Chondrocyte (in vitro differentiated cells): ENCODE data around the gene XRCC5. TPM values are rescaled to one million over a fixed set of nuclear protein-coding genes. Genes with fewer than 3 reads are reported as not detected.

Source experiments
- DNase-seq: peaks from one replicate; pipeline ENCODE4 v3.0.0; 2021; ENCODE audit warnings: mixed read lengths, low spot score
- H3K27ac Mint-ChIP-seq: one replicate; pipeline ENCODE4 v1.8.0; 2021; ENCODE audit warnings: mild to moderate bottlenecking, moderate library complexity, mixed read lengths; ENCODE audit not compliant: unreplicated experiment
- H3K27me3 Mint-ChIP-seq: 2 replicates; pipeline ENCODE4 v1.8.0; 2021; ENCODE audit warnings: low read depth, mixed read lengths
- H3K36me3 Mint-ChIP-seq: 2 replicates; pipeline ENCODE4 v1.8.0; 2021; ENCODE audit warnings: low read depth, mixed read lengths
- H3K4me1 Mint-ChIP-seq: 2 replicates; pipeline ENCODE4 v1.8.0; 2021; ENCODE audit warnings: low read depth, mild to moderate bottlenecking, mixed read lengths
- H3K4me3 Mint-ChIP-seq: one replicate; pipeline ENCODE4 v1.8.0; 2021; ENCODE audit warnings: mild to moderate bottlenecking, moderate library complexity, mixed read lengths; ENCODE audit not compliant: unreplicated experiment
- H3K9me3 Mint-ChIP-seq: 2 replicates; pipeline ENCODE4 v1.8.0; 2021; ENCODE audit warnings: low read depth, mixed read lengths
- CTCF ChIP-seq: fragments of 200-600 bp; sonication (generic); IDR thresholded peaks from 2 replicates; pipeline ENCODE4 v1.5.0; 2021; ENCODE audit warnings: antibody characterized with exemption, mild to moderate bottlenecking, moderate library complexity
- total RNA-seq: library from RNA; stranded (reverse); gene quantifications from 3 replicates; pipeline ENCODE4 v1.2.1, GENCODE V29; 2021

XRCC5 gene
- total RNA-seq, 1 donor from 2014 or later, result 154 TPM

GRCh38 chr2:216101109-216101508, 8.0 kb upstream of the XRCC5 start:
- no peak for DNase-seq
- no peaks in the 10 kb centered on the region for H3K9me3 Mint-ChIP-seq
- H3K4me3 Mint-ChIP-seq, result no peak overlapping the region
- no peak for TF ChIP-seq CTCF
- H3K27ac Mint-ChIP-seq, result no peak overlapping the region
- peaks cover 1% of the 10 kb centered on the region for H3K27me3 Mint-ChIP-seq
- H3K4me1 Mint-ChIP-seq, result no peaks in the 10 kb centered on the region
- H3K36me3 Mint-ChIP-seq, result no peaks in the 10 kb centered on the region

GRCh38 chr2:216103213-216103612, 5.9 kb upstream of the XRCC5 start:
- Mint-ChIP-seq H3K4me1 (peaks cover 9% of the 10 kb centered on the region), H3K9me3 (no peaks in the 10 kb centered on the region), H3K27ac (no peak overlapping the region), H3K4me3 (no peak overlapping the region), H3K36me3 (no peaks in the 10 kb centered on the region), H3K27me3 (peaks cover 1% of the 10 kb centered on the region)
- no peak for TF ChIP-seq CTCF
- DNase-seq, result no peak

DNA sequence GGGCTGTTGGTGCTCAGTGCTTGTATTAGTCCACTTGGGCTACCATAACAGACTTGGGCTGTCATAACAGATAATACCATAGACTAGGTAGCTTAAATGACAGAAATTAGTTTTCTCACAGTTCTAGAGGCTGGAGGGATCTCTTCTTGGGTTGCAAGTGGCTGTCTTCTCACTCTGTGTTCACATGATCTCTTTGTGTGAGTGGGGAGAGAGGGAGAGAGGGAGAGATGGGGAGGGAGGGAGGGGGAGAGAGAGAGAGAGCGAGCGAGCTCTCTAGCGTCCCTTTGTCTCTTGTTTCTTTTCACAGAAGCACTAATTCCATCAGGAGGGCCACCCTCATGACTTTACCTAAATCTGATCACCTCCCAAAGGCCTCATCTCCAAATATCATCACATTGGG, 4.5 kb upstream of the XRCC5 start:
- Mint-ChIP-seq H3K36me3 (no peaks in the 10 kb centered on the region), H3K4me3 (no peak overlapping the region), H3K4me1 (peaks cover 18% of the 10 kb centered on the region), H3K9me3 (no peaks in the 10 kb centered on the region), H3K27ac (no peak overlapping the region), H3K27me3 (peaks cover 1% of the 10 kb centered on the region)
- no peak for TF ChIP-seq CTCF
- no peak for DNase-seq

GRCh38 chr2:216107320-216107719, 1.8 kb upstream of the XRCC5 start:
- no peak overlapping the region for H3K27ac Mint-ChIP-seq
- peak overlapping the region; percentile 45 for H3K4me3 Mint-ChIP-seq
- no peak for TF ChIP-seq CTCF
- DNase-seq, result no peak
- H3K27me3 Mint-ChIP-seq, result peaks cover 1% of the 10 kb centered on the region
- H3K36me3 Mint-ChIP-seq, result peaks cover 6% of the 10 kb centered on the region
- peaks cover 39% of the 10 kb centered on the region for H3K4me1 Mint-ChIP-seq
- no peaks in the 10 kb centered on the region for H3K9me3 Mint-ChIP-seq

GRCh38 chr2:216107760-216108159, 1.4 kb upstream of the XRCC5 start:
- Mint-ChIP-seq H3K9me3 (no peaks in the 10 kb centered on the region), H3K36me3 (peaks cover 6% of the 10 kb centered on the region), H3K4me3 (peak overlapping the region; percentile 45), H3K27ac (peak overlapping the region; percentile 70), H3K27me3 (peaks cover 1% of the 10 kb centered on the region), H3K4me1 (peaks cover 40% of the 10 kb centered on the region)
- no peak for TF ChIP-seq CTCF
- no peak for DNase-seq
